HL-60/S4 treated with retinoic acid at 250 ng/mL for 4 days and 3 days (cell line): Measurements from ENCODE around the gene NARF.

Source experiments
- in situ Hi-C: fragments of 300-500 bp; cut with MboI; formaldehyde crosslinking; loops from 2 replicates; pipeline ENCODE4 v1.7.0; 2022; ENCODE audit warnings: low sequenced_read_pairs

Gene NARF

DNA sequence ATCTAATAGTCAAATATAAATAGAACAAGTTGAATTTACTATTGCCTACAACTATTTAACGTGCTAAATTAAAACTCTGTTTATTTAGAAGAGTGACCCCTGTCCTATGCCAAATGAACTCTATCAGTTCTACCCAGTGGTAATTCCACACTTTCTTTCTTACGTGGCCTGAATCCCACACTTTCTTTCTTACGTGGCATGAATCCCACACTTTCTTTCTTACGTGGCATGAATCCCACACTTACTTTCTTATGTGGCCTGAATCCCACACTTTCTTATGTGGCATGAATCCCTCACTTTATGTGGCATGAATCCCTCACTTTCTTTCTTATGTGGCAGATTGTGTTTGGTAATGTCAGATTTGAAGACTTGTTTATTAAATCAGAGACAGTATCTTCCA, 67.2 kb downstream of the NARF start:
- in situ Hi-C loops: loop anchor here (25.0 kb wide), 1 partner anchor 88 kb away; no protein-coding TSS in a partner anchor

DNA sequence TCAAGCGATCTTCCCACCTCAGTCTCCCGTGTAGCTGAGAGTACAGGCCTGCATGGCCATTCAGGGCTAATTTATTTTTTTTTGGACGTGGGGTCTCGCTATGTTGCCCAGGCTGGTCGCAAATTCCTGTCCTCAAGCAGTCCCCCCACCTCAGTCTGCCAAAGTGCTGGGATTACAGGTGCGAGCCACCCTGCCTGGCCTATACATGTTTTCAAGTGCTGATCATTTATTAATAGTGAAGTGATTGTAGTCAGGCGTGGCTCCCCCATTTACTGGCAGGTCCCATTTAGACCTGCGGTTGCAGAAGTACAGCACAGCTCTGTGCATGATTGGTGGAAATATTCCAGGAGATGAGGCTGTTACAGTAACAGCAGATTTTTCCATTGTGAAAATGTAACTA, 69.4 kb downstream of the NARF start:
- in situ Hi-C loops: loop anchor here (25.0 kb wide), 1 partner anchor 91 kb away; no protein-coding TSS in a partner anchor

DNA sequence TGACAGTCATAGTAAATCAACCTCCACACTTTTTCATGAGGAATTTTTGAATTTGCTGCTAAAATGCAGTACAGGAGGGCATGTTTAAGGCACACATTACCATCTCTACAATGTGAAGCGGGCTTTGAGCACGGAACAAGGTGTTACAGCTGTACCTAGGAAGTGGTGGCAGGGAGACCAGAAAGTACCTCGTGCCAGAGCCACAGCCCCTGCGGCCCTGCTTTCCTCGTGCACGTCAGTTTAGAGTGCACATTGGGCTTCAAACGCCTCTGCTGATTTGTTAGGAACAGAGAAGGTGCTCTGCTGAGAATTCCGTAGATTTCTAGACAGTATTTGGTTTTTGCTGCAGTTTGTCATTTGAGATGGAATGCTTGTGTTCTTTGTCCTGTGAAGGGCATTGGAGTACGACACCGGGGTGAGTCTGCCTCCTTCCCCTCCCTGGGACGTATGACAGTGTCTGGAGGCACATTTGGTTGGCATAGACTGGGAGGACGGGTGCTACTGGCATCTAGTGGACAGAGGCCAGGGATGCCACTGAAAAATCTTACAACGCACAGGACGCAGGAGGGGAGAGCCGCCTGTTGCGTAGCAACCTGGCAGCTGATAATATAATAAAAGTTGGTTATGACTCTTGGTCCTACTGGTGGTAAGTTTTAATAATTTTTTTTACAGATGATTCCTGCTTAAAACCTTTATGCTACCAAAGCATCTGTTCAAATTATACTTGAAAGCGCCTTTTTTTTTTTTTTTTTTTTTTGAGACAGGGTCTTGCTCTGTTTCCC, 70.1 kb downstream of the NARF start:
- in situ Hi-C loops: loop anchor here (25.0 kb wide), 1 partner anchor 91 kb away; no protein-coding TSS in a partner anchor

DNA sequence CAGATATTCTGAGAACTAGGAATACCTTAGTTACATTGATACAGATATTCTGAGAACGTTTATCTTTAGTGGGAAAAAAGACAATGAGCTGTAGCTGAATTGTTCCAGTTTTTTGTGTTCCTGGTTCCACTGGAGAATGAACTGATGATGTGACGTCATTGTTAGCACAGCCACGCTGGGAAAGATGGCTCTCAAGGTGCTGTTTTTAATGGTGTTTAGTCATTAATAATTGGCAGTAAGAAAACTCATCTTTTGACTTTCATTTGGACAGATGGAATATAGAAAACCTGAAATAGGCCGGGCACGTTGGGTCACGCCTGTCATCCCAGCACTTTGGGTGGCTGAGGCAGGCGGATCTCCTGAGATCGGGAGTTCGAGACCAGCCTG, 71.4 kb downstream of the NARF start:
- in situ Hi-C loops: loop anchor here (25.0 kb wide), 1 partner anchor 93 kb away; no protein-coding TSS in a partner anchor

DNA sequence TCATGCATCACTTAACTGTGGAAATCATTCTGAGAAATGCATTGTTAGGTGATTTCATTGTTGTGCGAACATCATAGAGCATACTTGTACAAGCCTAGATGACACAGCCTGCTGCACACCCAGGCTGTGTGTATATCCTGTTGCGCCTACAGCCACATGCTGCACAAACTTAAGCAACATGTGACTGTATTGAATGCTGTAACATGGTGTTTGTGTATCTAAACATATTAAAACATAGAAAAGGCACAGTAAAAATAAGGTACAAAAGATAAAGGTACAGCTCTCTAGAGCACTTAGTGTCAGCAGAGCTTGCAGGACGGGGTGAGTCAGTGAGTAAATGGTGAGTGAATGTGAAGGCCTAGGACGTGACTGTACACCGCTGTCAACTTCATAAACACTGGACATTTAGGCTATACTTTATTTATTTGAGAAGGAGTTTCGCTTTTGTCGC, 72.9 kb downstream of the NARF start:
- in situ Hi-C loops: loop anchor here (25.0 kb wide), 1 partner anchor 94 kb away; no protein-coding TSS in a partner anchor

DNA sequence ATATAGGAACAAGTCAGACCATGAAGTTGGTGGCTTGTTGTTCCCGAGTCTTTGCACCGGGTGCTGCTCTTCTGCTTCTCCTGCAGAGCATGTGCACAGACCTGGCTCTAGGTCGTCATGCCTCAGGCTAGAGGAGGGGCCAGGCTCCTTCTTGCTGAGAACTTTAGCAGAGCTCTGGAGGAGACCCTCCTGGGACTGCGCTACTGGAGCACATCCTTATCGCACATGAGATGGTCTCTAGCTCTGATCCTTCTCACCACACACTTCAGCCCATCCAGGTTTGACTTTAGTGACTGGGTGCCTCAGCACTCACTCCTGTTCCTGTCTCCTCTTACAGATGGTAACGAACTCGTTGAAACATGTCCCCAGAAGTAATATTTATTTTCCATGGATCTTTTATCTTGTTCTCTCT, 75.9 kb downstream of the NARF start:
- in situ Hi-C loops: loop anchor here (25.0 kb wide), 1 partner anchor 97 kb away; no protein-coding TSS in a partner anchor

DNA sequence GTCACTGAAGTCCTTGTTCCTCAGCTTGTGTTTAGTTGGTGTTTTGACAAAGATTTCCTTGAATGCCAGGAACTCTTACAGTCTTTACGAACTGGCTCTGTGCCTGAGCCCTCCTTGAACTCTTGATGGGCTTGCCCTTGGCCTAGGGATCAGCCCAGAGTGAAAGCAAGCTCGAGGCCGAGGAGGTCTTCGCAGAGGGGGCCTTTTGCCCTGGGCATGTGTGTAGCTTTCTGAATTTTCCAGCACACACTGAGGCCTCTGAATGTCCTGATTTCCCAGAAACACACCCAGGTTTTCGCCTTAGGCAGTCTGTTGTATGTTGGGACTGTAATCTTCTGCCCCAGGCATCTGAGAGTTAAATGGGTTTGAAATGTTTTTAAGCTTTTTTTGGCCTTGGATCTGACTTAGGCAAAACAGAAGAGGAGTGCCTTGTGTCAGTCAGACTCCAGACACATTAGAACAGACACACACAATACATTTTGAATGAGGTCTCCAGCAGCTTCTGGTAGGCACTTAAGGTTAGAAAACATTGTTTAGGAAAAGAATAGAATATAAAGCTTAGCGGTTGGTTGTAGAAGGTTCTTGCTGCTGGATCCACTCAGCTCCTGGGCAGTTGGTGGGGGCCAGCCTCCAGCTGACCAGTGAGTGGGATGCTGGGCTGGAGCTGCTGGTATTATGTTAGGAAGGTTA, 78.1 kb downstream of the NARF start:
- in situ Hi-C loops: loop anchor here (25.0 kb wide), 1 partner anchor 99 kb away; no protein-coding TSS in a partner anchor

DNA sequence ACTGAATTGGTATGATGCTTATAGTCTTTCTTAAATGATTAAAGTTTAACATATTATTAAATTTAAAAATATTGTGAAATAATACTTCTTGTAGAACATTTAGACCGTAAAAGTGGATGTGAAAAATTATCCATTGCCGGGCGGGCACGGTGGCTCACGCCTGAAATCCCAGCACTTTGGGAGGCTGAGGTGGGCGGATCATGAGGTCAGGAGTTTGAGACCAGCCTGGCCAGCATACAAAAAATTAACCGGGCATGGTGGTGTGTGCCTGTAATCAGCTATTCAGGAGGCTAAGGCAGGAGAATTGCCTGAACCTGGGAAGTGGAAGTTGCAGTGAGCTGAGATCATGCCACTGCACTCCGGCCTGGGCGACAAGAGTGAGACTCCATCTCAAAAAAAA, 78.7 kb downstream of the NARF start:
- in situ Hi-C loops: loop anchor here (25.0 kb wide), 1 partner anchor 100 kb away; no protein-coding TSS in a partner anchor

DNA sequence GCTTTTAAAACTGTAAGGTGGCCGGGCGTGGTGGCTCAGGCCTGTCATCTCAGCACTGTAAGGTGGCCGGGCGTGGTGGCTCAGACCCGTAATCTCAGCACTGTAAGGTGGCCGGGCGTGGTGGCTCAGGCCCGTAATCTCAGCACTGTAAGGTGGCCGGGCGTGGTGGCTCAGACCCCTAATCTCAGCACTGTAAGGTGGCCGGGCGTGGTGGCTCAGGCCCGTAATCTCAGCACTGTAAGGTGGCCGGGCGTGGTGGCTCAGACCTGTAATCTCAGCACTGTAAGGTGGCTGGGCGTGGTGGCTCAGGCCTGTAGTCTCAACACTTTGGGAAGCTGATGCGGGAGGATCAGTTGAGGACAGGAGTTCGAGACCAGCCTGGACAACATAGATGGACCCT, 80.5 kb downstream of the NARF start:
- in situ Hi-C loops: loop anchor here (25.0 kb wide), 1 partner anchor 102 kb away; no protein-coding TSS in a partner anchor
